MCF 10A (cell line): ENCODE measurements around the gene SBK1. TPM values are rescaled to one million over a fixed set of nuclear protein-coding genes. Genes with fewer than 3 reads are reported as not detected.

ENCODE experiments used
- BruUV-seq: library from RNA; stranded (reverse); fragments of 400-500 nt; replicated peaks from 2 replicates; lab custom pipeline; 2021; lab: Mats Ljungman, UMichigan
- CTCF ChIA-PET: fragments of 300-600 bp; sonication (Branson Sonifier 250); formaldehyde crosslinking; extraction: SDS; loops from one replicate; lab custom pipeline; 2021; ENCODE audit warnings: antibody characterized with exemption, inconsistent platforms; lab: Yijun Ruan, JAX
- POLR2A ChIA-PET: fragments of 300-600, 350-650 bp; sonication (Branson Sonifier 250); formaldehyde crosslinking; extraction: SDS; loops from one replicate; lab custom pipeline; 2020; ENCODE audit warnings: antibody characterized with exemption, inconsistent platforms; lab: Yijun Ruan, JAX
- DNase-seq: peaks from one replicate; pipeline ENCODE4 v3.0.0-alpha.2; 2018; ENCODE audit not compliant: unreplicated experiment
- H3K27ac Mint-ChIP-seq: one replicate; pipeline ENCODE4 v1.8.0; 2022; ENCODE audit warnings: mild to moderate bottlenecking, low read depth, mixed read lengths; ENCODE audit not compliant: unreplicated experiment
- H3K27me3 Mint-ChIP-seq: one replicate; pipeline ENCODE4 v1.8.0; 2022; ENCODE audit warnings: mixed read lengths; ENCODE audit not compliant: insufficient read depth, unreplicated experiment
- H3K36me3 Mint-ChIP-seq: one replicate; pipeline ENCODE4 v1.8.0; 2022; ENCODE audit warnings: mild to moderate bottlenecking, moderate library complexity, mixed read lengths; ENCODE audit not compliant: insufficient read depth, unreplicated experiment
- H3K4me1 Mint-ChIP-seq: one replicate; pipeline ENCODE4 v1.8.0; 2022; ENCODE audit warnings: mixed read lengths; ENCODE audit not compliant: insufficient read depth, unreplicated experiment
- H3K4me3 Mint-ChIP-seq: one replicate; pipeline ENCODE4 v1.8.0; 2022; ENCODE audit warnings: mild to moderate bottlenecking, moderate library complexity, mixed read lengths; ENCODE audit not compliant: unreplicated experiment
- H3K9me3 Mint-ChIP-seq: one replicate; pipeline ENCODE4 v1.8.0; 2022; ENCODE audit warnings: mixed read lengths; ENCODE audit not compliant: unreplicated experiment
- intact Hi-C: fragments of 100-400 bp; cut with micrococcal nuclease; formaldehyde crosslinking; loops from 2 replicates; pipeline ENCODE4 v1.14.1; 2022
- total RNA-seq: library from RNA; stranded (reverse); gene quantifications from 2 replicates; pipeline ENCODE4 v1.2.3, GENCODE V29; 2022
- TF ChIP-seq, protein P1 (sequence below): fragments of 200-600 bp; IDR thresholded peaks from one replicate; pipeline ENCODE4 v1.8.0; 2022; ENCODE audit warnings: antibody characterized with exemption, mild to moderate bottlenecking; ENCODE audit not compliant: unreplicated experiment

SBK1 gene
- total RNA-seq, 1 experiment from 2014 or later: 0.14 TPM

DNA sequence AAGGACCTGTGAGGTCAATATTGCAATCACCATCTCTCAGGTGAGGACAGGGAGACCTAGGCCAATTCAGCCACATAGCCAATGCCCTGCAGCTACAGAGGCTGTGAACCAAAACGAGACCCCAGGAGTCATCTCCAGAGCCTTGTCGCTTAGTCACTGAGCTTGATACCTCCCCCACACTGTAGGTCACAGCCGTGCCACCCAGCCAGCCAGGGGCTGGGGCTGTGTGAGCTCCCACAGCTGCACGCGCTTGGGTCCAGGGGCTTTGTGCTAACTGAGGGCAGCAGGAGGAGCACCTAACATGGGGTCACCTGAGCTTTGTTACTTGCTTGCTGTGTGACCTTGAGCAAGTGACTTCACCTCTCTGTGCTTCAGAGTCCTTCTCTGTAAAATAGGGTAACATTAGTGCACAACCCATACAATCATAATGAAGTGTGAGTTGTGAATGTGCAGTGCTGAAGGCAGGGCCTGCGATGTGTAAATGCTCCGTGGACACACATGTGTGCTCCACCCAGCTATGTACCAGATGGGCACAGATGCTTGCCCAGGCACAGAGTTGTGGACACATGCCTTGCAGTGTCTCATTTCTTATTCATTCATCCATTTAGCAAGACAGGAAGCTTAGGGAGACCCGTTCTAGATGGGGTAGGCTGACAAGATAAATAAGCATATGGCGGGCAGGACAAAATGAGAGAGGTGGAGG is 25.9 kb downstream of the SBK1 start:
- CTCF ChIA-PET: interaction anchor here (0.6 to 6.4 kb wide), 19 partner anchors 8 to 1336 kb away, joined by 3 to 85 read pairs (median 4); partner anchors contain the start of gene SBK1
- intact Hi-C loops: no loop called here
- Mint-ChIP-seq H3K4me3 (no peak overlapping the region), H3K27me3 (peaks cover 8% of the 10 kb centered on the region), H3K4me1 (no peaks in the 10 kb centered on the region), H3K36me3 (no peaks in the 10 kb centered on the region), H3K9me3 (no peaks in the 10 kb centered on the region), H3K27ac (no peak overlapping the region)
- no peak for DNase-seq
- POLR2A ChIA-PET: interaction anchor here (0.6 kb wide), 1 partner anchor 56 kb away, joined by 3 read pairs; no protein-coding TSS in a partner anchor
- no TSS peak for BruUV-seq
- TF ChIP-seq, protein P1, sequence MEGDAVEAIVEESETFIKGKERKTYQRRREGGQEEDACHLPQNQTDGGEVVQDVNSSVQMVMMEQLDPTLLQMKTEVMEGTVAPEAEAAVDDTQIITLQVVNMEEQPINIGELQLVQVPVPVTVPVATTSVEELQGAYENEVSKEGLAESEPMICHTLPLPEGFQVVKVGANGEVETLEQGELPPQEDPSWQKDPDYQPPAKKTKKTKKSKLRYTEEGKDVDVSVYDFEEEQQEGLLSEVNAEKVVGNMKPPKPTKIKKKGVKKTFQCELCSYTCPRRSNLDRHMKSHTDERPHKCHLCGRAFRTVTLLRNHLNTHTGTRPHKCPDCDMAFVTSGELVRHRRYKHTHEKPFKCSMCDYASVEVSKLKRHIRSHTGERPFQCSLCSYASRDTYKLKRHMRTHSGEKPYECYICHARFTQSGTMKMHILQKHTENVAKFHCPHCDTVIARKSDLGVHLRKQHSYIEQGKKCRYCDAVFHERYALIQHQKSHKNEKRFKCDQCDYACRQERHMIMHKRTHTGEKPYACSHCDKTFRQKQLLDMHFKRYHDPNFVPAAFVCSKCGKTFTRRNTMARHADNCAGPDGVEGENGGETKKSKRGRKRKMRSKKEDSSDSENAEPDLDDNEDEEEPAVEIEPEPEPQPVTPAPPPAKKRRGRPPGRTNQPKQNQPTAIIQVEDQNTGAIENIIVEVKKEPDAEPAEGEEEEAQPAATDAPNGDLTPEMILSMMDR: no peak

DNA sequence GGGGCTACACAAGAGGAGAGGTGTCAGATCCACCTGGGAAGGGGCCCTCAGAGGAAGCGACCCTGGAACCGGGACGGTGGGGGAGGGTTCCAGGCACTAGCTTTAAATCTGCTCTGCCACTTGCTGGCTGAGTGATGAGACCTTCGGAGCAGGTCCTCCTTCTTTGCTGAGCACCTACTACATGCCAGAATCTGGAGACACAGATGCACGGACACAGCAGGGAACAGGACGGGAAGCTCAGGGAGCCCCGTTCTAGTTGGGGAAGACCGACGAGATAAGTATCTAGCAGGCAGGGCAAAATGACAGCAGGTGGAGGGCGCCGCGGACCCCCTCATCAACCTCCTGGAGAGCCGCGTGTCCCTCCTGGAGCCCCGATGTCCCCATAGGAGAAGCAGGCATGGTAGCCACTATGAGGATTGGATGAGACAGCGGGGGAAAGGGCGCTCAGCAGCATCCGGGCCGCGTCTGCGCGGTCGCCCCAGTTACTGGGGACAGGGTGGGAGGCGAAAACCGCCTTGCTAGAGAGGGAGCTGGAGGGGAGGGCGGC is 27.2 kb downstream of the SBK1 start:
- POLR2A ChIA-PET: no interaction called here

DNA sequence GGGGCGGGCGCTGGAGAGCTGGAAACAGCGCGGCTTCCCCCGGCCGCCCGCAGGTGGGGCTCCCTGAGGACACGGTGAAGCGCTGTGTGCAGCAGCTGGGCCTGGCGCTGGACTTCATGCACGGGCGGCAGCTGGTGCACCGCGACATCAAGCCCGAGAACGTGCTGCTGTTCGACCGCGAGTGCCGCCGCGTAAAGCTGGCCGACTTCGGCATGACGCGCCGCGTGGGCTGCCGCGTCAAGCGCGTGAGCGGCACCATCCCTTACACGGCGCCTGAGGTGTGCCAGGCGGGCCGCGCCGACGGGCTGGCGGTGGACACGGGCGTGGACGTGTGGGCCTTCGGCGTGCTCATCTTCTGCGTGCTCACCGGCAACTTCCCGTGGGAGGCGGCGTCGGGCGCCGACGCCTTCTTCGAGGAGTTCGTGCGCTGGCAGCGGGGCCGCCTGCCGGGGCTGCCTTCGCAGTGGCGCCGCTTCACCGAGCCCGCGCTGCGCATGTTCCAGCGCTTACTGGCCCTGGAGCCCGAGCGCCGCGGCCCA is 27.8 kb downstream of the SBK1 start:
- ChIA-PET CTCF (interaction anchor here (1.4 to 6.4 kb wide), 3 partner anchors 20 to 43 kb away, joined by 3 to 85 read pairs (median 34); no protein-coding TSS in a partner anchor), POLR2A (no interaction called here)
- Mint-ChIP-seq H3K9me3 (no peaks in the 10 kb centered on the region), H3K27me3 (peaks cover 1% of the 10 kb centered on the region), H3K27ac (no peak overlapping the region), H3K4me3 (no peak overlapping the region), H3K36me3 (no peaks in the 10 kb centered on the region), H3K4me1 (no peaks in the 10 kb centered on the region)
- intact Hi-C loops: no loop called here
- TF ChIP-seq, protein P1: no peak
- no TSS peak for BruUV-seq
- no peak for DNase-seq

More for the DNA sequence above, 27.2 kb downstream of the SBK1 start:
- no peak for DNase-seq
- no peaks in the 10 kb centered on the region for H3K9me3 Mint-ChIP-seq
- intact Hi-C loops: no loop called here
- no peak overlapping the region for H3K4me3 Mint-ChIP-seq
- H3K27ac Mint-ChIP-seq: no peak overlapping the region
- no TSS peak for BruUV-seq
- TF ChIP-seq, protein P1: no peak
- no peaks in the 10 kb centered on the region for H3K36me3 Mint-ChIP-seq
- CTCF ChIA-PET: interaction anchor here (1.4 to 6.4 kb wide), 3 partner anchors 20 to 42 kb away, joined by 3 to 85 read pairs (median 34); no protein-coding TSS in a partner anchor
- H3K4me1 Mint-ChIP-seq: no peaks in the 10 kb centered on the region
- peaks cover 7% of the 10 kb centered on the region for H3K27me3 Mint-ChIP-seq

DNA sequence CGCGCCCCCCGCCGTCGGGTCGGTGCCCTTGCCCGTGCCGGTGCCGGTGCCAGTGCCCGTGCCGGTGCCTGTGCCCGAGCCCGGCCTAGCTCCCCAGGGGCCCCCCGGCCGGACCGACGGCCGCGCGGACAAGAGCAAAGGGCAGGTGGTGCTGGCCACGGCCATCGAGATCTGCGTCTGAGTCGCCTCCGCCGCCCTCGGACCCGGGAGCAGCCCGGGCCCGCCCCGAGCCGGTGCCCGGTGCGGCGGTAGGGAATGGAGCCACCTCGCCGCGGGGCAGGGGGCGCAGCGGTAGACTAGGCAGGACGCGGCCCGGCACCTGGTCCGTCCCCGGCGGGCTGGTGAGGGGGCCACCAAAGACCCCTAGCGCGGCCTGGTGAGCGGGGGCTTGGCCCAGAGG is 28.4 kb downstream of the SBK1 start:
- no peaks in the 10 kb centered on the region for H3K27me3 Mint-ChIP-seq
- H3K9me3 Mint-ChIP-seq: no peaks in the 10 kb centered on the region
- BruUV-seq: no TSS peak
- no peaks in the 10 kb centered on the region for H3K4me1 Mint-ChIP-seq
- no peak overlapping the region for H3K27ac Mint-ChIP-seq
- CTCF ChIA-PET: interaction anchor here (1.1 to 6.4 kb wide), 8 partner anchors 10 to 48 kb away, joined by 3 to 85 read pairs (median 7); no protein-coding TSS in a partner anchor
- DNase-seq: no peak
- no peak overlapping the region for H3K4me3 Mint-ChIP-seq
- POLR2A ChIA-PET: no interaction called here
- TF ChIP-seq, protein P1: no peak
- H3K36me3 Mint-ChIP-seq: no peaks in the 10 kb centered on the region
- intact Hi-C loops: no loop called here
